GM18858 (cell line): Measurements from ENCODE around the gene CRYGS.
"Not testable (repeated sequence)": the region's sequence is repeated elsewhere in the genome, so short reads cannot be mapped to it uniquely, and the experiment has no call there.

Experiments used
- ATAC-seq: cut with Tn5 transposase; IDR thresholded peaks from one replicate; pipeline ENCODE4 v1.9.1; 2021; ENCODE audit not compliant: unreplicated experiment

CRYGS gene

DNA sequence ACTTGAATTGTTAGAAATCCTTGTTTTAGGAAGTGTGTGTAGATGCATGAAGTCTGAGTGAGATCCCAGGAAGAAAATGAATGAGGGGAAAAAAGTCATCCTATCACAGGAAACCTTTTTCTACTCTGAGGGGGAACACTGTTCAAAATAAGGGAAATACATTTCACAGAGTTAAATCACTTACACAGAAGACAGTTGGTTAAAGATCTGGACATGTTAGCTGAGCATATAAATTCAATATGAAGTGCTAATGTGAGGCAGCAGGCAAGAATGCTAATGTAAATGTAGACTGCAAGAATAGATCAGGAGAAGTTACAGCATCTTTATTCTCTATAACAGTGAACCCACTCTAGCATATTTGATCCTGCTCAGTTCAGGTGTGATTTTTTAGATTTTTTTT lies 20.4 kb upstream of the CRYGS start:
- no peak for ATAC-seq

DNA sequence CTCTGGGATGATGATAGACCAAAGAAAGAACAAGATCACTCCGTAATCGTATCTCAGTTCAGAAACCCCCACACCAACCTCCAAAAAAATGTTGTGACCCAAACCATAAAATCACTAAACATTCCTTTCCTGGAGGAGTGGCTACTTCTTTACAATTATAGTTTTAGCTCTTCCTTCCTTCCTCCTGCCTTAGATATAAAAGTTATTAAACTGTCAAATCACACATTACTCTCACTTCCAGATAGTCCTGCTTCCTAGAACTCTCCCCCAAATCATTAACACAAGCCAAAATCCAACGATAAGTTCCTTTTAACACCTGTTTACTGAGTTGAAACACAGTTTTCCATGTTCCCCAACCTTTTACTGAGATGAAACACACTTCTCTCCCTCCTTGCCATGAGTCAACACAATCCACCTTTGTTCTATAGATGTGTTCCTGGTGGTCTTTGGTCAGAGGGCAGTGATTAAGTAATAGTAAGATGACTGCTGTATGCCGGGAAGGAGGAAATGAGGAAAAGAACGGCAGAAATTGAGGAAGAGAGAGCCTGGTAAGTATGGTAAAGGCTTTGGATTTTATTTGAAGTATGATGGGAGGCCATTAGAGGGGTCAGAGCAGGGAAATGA lies 8.3 kb upstream of the CRYGS start:
- no peak for ATAC-seq

DNA sequence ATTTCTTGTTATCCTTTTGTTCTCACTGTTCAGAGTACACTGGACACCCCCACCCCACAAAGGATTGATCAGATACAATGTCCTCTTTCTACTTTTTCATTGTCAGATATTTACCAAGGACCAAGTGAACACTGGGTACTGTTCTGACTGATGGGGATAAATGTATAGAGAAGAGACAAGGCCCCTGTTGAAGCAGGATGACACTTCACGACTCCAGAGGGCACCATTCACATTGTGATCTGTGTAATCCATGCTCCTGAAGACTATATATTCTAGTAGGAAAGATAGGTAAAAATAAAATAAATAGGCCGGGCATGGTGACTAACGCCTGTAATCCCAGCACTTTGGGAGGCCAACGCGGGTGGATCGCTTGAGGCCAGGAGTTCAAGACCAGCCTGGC lies 7.2 kb upstream of the CRYGS start:
- no peak for ATAC-seq

- no peak for ATAC-seq
Measured at GRCh38 chr3:186549497-186549896, 5.3 kb upstream of the CRYGS start.

- ATAC-seq = no peak
Measured at GRCh38 chr3:186540835-186541226, 3.3 kb downstream of the CRYGS start.

- ATAC-seq = peak; percentile 50
Measured at GRCh38 chr3:186540221-186540834, 3.9 kb downstream of the CRYGS start.

GRCh38 chr3:186538779-186539178 lies 5.4 kb downstream of the CRYGS start:
- no peak for ATAC-seq

- ATAC-seq = no peak
Measured at GRCh38 chr3:186536883-186537844, 7.0 kb downstream of the CRYGS start.

GRCh38 chr3:186534113-186534669 lies 10.0 kb downstream of the CRYGS start:
- ATAC-seq = peak; percentile 75

GRCh38 chr3:186532598-186533072 lies 11.5 kb downstream of the CRYGS start:
- ATAC-seq = peak; percentile 40

- ATAC-seq = not testable (repeated sequence)
Measured at GRCh38 chr3:186531694-186532093, 12.5 kb downstream of the CRYGS start.

DNA sequence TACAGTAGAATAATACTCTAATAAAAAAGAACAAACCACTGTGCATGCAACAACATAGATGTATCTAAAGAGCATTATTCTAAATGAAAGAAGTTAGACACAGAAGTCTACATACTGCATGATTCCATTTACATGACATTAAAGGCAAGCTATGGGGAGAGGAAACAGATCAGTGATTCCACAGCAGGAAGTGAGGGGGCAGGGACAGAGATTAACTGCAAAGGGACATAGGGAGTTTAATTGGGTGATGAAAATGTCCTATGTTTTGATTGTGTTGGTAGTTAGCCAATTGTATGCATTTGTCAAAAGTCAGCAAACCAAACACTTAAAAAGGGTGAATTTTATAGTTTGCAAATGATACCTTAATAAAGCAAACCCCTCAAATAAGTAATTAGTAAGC lies 13.8 kb downstream of the CRYGS start:
- ATAC-seq = no peak

DNA sequence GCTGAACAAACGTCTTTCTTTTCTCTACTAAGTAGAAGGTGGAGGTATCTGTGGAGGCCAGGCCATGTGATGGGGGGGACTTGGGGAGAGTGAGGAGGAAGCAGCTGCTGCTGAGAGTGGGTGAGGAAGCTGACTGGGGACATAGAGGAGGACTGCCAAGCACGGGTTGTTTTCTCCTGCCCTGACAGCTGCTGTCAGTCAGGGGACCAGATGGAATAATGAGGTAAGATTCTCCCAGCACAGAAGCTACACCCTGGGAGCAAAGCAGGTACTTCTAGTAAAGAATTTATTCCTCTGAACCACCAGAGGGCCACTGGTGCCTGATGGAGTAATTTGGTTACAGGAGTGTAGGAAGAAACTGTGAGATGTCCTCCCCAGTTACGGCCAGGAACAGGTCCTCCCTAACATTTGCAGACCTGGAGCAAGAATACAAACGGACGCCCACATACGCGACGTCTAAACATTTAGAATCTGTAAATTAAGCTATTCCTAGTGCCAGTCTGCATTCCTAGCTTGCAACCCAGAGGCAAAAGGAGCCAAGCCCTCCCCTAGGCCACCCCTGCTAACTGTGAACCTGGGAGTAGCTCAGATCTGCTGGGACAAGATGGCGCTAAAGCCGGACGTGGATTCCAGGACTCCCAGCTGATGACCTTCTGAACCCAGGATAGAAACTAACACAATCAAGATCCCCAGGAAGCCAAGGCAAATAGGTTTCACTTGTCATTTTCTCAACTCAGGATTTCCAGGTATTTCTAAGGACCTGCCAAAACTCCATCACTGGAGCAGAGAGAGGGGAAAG lies 14.8 kb downstream of the CRYGS start:
- ATAC-seq = no peak

GRCh38 chr3:186526256-186526606 lies 17.9 kb downstream of the CRYGS start:
- no peak for ATAC-seq

- no peak for ATAC-seq
Measured at GRCh38 chr3:186525369-186526255, 18.6 kb downstream of the CRYGS start.

GRCh38 chr3:186524616-186525015 lies 19.6 kb downstream of the CRYGS start:
- no peak for ATAC-seq

DNA sequence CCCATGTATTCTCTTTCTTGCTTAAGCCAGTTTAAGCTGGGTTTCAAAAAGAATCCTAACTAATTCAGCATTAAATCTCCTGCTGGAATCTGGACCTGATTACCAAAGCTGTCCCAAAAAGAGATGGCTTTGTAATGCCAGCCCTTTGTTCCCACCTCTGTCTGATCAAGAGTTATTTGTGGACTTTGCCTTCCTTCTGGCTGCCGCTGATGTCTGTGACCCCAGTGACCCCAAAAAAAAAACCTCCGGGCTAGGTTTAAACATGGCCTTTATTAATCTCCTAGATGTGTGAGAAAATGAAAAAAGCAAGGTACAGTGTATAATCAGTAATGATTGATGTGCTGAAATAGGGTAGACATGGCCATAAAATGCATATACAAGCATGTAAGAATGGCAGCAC lies 20.7 kb downstream of the CRYGS start:
- ATAC-seq = no peak

GRCh38 chr3:186523022-186523421 lies 21.2 kb downstream of the CRYGS start:
- ATAC-seq = no peak

DNA sequence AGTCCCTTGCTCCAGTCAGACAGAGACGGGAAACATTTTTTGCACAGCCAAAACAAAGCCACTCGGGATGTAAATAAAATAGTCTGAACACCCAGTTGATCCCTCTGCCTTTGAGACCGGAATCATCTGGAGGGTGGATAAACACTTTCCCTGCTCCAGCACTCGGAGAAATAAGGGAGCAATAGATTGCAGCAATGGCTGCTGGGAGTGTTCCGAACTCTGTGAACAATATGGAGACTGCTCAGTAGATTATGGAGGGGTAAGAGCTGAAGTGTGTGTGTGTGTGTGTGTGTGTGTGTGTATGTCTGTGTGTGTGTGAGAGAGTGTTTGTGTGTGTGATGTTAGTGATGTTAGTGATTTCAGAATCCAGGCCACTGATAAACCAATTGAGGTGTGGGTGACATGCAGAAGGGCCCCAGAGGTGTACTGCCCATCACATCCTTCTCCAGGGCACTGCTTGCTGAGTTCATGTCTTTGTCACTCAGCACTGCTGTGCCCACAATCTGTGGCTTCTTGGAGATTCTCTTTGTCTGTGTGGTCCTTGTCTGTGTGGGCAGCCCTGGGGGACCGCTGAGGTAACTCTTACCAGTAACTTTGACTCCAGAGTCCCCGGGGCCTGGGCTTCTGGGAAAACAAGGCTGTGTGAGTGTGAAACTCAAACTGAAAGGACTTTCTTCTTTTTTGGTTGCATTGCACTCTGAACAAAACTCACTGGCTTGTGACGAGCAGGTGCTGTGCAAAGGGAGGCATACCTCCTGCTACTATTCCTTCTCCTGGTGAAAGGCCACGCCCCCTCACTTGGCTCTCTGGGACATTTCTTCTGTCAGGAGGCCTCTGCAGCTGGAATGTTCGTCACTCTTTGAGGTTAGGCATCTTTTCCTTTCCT lies 23.0 kb downstream of the CRYGS start:
- ATAC-seq = peak; percentile 63
